Measurements from ENCODE around the gene FLYWCH1.

The FLYWCH1 gene

GRCh38 chr16:2970563-2970962, 58.8 kb downstream of the FLYWCH1 start:
- no peak for DNase-seq

GRCh38 chr16:2971134-2971984, 59.6 kb downstream of the FLYWCH1 start:
- DNase-seq = no peak

DNA sequence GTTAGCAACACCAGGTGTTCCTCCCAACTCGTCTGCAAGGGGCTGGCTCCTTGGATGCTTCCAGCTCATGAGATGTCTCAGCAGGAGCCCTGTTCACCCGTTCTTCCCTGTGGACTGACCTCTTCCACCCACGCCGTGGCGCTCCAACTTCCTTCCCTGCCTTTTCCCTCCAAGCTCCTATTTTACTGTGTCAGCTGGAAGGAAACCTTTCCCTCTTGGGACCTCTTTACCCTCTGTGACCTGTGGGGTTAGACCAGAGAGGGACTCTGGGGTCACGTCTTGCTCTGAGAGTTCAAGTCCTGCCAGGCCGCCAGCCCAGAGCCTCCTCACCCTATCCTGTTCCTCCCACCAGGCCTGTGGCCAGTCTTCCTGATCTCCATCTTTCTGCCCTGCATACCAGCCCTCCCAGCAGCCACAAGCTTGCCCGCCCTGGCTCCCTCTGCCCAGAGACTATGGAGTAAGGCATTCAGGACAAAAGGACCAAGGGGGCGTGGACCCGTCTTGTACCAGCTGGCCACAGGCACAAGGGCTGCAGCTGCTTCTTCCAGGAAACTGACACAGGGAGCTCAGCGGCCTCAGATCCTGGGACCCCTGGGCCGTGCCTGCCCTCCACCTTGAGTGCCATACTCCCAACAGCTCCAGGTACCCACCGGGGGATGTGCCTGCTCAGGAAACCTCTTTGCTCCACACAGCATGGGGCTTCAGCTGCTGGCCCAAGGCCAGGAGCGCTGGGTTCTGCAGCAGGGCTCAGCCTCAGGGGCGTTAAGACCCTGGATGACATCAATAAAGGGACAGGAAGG, 60.5 kb downstream of the FLYWCH1 start:
- DNase-seq = no peak

DNA sequence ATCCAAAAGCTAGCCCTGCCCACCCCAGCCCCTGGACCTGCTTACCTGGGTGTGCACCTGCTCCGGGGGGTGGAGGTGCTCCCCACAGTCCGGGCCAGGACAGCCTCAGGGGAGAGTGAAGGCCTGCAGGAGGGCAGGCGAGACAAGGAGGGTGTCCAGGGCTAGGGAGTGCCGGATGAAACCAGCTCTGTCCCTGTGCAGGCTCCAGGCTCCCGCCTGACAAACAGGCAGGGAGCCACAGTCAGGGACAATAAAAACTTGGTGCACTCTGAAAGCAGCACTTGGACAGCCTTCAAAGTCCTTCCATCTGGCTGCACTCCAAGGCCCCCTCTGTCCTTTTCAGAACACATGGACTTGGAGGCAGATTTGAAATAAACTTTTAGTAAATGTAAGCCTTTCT, 61.4 kb downstream of the FLYWCH1 start:
- no peak for DNase-seq

GRCh38 chr16:2973605-2974318, 62.0 kb downstream of the FLYWCH1 start:
- no peak for DNase-seq

GRCh38 chr16:2974319-2975056, 62.8 kb downstream of the FLYWCH1 start:
- DNase-seq = no peak

DNA sequence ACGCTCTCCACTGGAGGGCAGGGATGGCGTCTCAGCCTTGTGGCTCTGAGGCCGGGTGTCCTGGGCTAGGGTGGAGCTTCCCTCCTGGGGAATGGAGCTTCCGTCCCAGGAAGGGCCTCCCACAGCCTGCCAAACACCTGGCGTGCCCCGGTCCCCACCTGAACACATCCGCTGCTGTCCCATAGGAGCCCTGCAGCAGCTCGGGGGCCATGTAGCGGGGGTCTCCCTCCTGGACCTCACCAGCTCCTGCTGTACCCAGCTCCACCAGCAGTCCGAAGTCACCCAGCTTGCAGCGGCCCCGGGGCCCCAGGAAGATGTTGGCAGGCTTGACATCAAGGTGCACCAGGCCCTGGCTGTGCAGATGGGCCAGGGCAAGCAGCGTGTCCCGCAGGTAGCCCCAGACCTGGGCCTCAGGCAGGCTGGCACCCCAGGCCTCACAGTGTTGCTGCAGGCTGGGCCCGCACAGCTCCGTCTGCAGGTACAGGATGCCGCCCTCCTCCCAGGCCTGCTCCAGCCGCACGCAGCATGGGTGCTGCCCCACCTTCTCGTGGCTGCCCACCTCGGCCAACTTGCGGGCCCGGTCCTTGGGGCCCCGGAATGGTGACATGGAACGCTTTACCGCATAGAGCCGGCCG, 63.5 kb downstream of the FLYWCH1 start:
- DNase-seq = no peak

- no peak for DNase-seq
Measured at GRCh38 chr16:2976201-2976600, 64.5 kb downstream of the FLYWCH1 start.

- DNase-seq = no peak
Measured at GRCh38 chr16:2976673-2977072, 64.9 kb downstream of the FLYWCH1 start.

DNA sequence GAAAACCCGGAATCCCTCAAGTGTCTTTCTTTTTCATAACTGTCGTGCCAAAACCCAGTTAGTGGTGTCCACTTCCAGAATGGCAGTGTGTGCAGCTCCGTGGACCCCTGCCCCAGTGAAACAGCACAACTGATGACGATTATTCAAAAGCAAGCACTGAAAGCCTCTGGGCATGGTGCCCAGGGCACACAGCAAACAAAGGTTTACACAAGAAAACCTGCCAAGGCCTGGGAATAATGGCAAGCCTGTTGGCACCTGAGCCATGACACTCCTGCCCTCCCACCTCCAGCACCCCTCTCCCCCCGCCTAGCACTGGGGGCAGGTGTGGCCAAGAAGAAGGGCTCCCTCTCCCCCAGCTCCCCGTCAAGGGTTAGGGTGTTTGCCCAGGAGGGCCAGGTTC, 65.7 kb downstream of the FLYWCH1 start:
- no peak for DNase-seq

DNA sequence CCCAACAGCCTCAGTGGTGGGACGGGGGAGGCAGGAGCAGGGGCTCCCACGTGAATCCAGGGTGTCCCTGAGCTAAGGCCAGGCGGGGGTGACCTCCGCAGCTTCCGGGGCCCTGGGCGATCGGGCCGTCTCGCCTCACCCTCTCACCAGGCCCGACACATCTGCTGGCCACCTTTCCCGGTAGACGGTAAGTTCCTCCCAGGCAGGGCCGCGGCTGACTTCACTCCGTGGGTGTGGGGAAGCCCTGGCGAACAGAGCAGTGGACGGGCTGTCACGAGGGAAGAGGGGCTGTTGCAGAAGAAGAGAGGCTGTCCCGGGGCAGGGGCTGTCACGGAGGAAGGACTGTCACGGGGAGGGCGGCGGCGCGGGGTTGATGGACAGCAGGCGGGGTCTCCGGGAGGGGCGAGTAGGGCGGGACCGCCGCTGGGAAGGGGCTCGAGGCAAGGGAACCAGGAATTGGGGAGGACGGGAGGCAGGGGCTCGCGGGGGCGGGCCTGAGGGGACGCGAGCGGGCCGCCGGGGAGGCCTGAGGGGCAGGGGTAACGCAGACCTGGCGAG, 68.0 kb downstream of the FLYWCH1 start:
- peak in 1 of 2 experiments; percentile 54 for DNase-seq

- peak; percentile 95 to 96 for DNase-seq
Measured at GRCh38 chr16:2980227-2981176, 68.8 kb downstream of the FLYWCH1 start, which contains the start of gene PKMYT1. Gene PKMYT1, minus strand, starts transcription at chr16:2980446. Its CDS starts 789 bp downstream, at chr16:2979657.

DNA sequence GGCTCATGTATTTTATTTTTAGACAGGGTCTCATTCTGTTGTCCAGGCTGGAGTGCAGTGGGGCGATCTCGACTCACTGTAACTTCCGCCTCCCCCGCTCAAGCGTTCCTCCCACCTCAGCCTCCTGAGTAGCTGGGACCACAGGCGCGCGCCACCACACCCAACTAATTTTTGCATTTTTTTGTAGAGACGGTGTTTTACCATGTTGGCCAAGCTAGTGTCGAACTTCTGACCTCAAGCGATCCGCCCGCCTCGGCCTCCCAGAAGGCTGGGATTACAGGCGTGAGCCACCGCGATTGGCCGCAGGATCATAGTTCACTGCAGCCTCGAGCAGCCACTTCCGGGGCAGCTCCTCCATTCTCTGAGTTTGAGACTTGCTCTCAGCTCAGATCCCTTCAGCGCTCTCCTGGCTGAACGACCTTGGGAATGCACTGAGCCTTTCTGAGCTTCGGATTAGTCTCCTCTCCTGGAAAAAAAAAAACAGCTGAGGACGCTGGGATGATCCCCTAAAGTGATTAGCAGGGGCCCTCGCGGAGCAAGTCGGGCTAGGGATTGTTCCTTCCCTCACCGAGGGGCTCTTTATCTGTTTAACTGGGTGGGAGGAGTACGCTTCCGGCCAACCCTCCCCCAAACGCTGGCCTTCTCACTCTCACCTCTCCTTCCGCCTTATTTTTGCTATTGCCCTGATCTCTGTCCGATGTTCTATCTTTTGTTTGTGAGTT, 69.6 kb downstream of the FLYWCH1 start:
- DNase-seq = no peak

- no peak for DNase-seq
Measured at GRCh38 chr16:2981899-2982250, 70.1 kb downstream of the FLYWCH1 start.

DNA sequence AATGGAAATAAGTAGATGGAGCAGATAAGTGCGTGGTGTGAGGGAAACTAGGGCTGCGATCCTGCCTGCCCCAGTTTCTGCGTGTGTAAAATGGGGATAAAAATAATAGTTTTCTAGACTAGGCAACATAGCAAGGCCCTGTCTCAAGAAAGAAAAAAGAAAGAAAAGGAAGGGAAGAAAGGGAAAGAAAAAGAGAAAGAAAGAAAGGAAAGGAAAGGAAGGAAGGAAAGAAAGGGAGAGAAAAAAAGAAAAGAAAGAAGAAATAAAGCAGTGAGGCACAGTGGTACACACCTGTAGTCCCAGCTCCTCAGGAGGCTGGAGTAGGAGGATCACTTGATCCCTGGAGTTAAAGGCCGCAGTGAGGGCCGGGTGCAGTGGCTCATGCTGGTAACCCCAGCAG, 70.7 kb downstream of the FLYWCH1 start:
- no peak for DNase-seq

DNA sequence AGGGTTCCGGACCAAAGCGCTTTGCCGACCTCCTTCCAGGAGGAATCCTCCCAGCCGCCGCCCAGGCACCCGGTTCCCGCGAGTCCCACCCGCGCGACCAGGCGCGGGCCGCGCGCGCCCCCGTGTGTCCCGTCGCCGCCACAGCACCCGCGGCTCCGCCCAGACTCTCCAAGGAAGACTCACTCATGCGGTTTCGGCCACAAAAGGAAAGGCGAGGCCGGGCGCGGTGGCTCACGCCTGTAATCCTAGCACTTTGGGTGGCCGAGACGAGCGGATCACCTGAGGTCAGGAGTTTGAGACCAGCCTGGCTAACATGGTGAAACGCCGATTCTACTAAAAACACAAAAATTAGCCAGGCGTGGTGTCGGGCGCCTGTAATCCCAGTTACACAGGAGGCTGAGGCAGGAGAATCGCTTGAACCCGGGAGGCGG, 72.0 kb downstream of the FLYWCH1 start:
- peak; percentile 82 to 87 for DNase-seq

GRCh38 chr16:2985462-2985861, 73.7 kb downstream of the FLYWCH1 start:
- DNase-seq = no peak

DNA sequence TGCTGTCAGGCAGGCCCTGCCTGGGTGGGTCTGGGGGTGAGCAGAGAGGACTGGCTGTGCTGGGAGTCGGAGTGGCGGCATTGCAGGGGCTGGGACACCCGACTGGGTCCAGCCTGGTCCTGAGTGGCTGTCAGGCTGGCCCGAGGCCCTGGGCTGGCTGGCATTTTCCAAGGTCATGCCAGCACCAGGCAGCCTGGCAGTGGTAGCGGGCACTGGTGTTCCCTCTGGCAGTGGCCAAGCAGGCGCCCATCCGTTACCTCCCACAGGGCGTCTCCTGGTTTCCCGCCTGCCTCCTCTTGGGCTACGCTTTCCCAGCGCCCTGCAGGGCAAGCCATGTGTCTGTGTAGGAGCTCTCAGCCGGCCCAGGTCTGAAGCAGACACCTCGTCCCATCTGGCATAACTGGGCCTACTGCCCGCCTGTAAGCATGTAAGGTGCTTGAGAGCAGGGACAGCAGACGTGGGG, 74.2 kb downstream of the FLYWCH1 start:
- no peak for DNase-seq

DNA sequence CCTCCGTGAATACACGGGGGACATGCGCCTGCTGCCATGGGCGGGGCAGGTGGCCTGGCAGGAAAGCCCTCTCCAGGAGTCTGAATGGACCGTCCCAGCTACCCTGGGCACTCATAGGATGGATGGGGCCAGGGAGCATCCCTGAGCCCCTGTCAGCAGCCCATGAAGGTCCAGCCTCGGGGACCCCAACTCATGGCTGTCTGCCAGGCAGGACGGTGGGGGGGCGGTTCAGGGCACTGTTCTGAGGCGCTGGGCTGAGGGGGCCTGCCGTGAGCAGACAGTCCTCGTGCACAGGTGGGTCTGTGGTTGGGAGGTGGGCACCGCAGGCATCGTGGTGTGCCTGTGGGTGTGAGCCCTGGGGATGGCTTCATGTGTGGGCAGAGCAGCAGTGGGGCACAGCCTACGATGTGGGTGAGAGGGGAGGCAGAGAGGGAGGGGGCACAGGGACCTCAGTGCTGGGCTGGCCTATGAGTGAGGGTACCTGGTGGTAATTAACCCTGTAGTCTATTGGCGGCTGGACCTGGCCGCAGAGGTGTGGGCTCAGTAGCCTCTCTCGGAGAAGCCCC, 75.0 kb downstream of the FLYWCH1 start:
- DNase-seq = no peak
